Transverse colon (tissue), 4 donors: ENCODE data around the gene AFTPH. TPM values are rescaled to one million over a fixed set of nuclear protein-coding genes. Genes with fewer than 3 reads are reported as not detected.

Experiments
- DNase-seq: peaks from one replicate; pipeline ENCODE4 v3.0.0-alpha.2; 2019
- H3K27ac ChIP-seq, 4 donors: fragments of 200-600 bp; sonication (generic); 2 replicates each; pipeline ENCODE4 v1.5.1; 2016 to 2018; ENCODE audit warnings: inconsistent platforms in 4 of 4
- H3K27me3 ChIP-seq: fragments of 200-600 bp; sonication (generic); 2 replicates; pipeline ENCODE4 v1.5.1; 2017; ENCODE audit warnings: inconsistent platforms
- H3K36me3 ChIP-seq, 4 donors: fragments of 200-600 bp; sonication (generic); 2 replicates each; pipeline ENCODE4 v1.5.1; 2017 to 2019; ENCODE audit warnings: inconsistent platforms in 4 of 4
- H3K4me1 ChIP-seq, 4 donors: fragments of 200-600 bp; sonication (generic); 2 replicates each; pipeline ENCODE4 v1.5.1; 2017 to 2020; ENCODE audit warnings: inconsistent platforms in 4 of 4
- H3K4me3 ChIP-seq, 4 donors: fragments of 200-600 bp; sonication (generic); 1 replicate in 1 of 4; 2 replicates in 3 of 4; pipeline versions ENCODE4 v1.5.1 to v1.6.1; 2017 to 2019; ENCODE audit warnings: inconsistent platforms in 4 of 4
- H3K9me3 ChIP-seq, 2 donors: fragments of 200-600 bp; sonication (generic); 2 replicates each; pipeline ENCODE4 v1.5.1; 2017 to 2019; ENCODE audit warnings: inconsistent platforms in 2 of 2
- EP300 ChIP-seq: sonication (generic); formaldehyde crosslinking; IDR thresholded peaks from one replicate; pipeline ENCODE4 v1.6.1; 2017; ENCODE audit warnings: antibody characterized with exemption, low read depth
- POLR2A ChIP-seq: fragments of 450-650 bp; IDR thresholded peaks from one replicate; pipeline ENCODE4 v1.6.1; 2016; ENCODE audit warnings: antibody characterized with exemption, mild to moderate bottlenecking, moderate library complexity
- POLR2AphosphoS5 ChIP-seq, 3 donors: sonication (generic); formaldehyde crosslinking; IDR thresholded peaks; one replicate each; pipeline ENCODE4 v1.6.1; 2016; ENCODE audit warnings: antibody characterized with exemption in 3 of 3
- WGBS, 2 donors: methylation state at CpG; one replicate each; pipeline ENCODE4 v1.1.5; 2018; ENCODE audit warnings: low coverage in 1 of 2; 5-methylcytosine and 5-hydroxymethylcytosine counted together
- in situ Hi-C, 4 donors: fragments of 200-750 bp; cut with MboI; loops; one replicate each; pipeline versions ENCODE4 v1.15.0 to v1.15.1; 2017; ENCODE audit warnings: low sequenced_read_pairs in 3 of 4, low pct_ligation_motif_present in 1 of 4, low pct_unique_long_range_greater_than_20kb in 1 of 4
- intact Hi-C: fragments of 100-400 bp; cut with DNase I; formaldehyde crosslinking; loops from one replicate; pipeline ENCODE4 v1.15.1; 2023; ENCODE audit warnings: low total_unique reads
- small RNA-seq, 4 donors: library from RNA; depleted of rRNA; stranded (forward); fragments of <200 nt; gene quantifications; one replicate each; pipeline ENCODE3, GENCODE V24; 2016
- total RNA-seq, 4 donors: library from RNA; depleted of rRNA; stranded (reverse); fragments of >200 nt; gene quantifications; one replicate each; pipeline ENCODE4 v1.1.0, GENCODE V29; 2016
- TF ChIP-seq, protein P1 (sequence below), 5 experiments: fragments of 200-600 bp in 3 of 5; fragments of 450-650 bp in 2 of 5; sonication (generic) in 3 of 5; IDR thresholded peaks; 1 replicate in 2 of 5; 2 replicates in 3 of 5; pipeline ENCODE4 v1.5.1; 2016 to 2017; ENCODE audit warnings: antibody characterized with exemption in 5 of 5, inconsistent platforms in 3 of 5, mild to moderate bottlenecking in 2 of 5, moderate library complexity in 1 of 5

Gene AFTPH
- total RNA-seq, 4 donors from 2014 or later: 42.3 to 123 (median 70.2) TPM

DNA sequence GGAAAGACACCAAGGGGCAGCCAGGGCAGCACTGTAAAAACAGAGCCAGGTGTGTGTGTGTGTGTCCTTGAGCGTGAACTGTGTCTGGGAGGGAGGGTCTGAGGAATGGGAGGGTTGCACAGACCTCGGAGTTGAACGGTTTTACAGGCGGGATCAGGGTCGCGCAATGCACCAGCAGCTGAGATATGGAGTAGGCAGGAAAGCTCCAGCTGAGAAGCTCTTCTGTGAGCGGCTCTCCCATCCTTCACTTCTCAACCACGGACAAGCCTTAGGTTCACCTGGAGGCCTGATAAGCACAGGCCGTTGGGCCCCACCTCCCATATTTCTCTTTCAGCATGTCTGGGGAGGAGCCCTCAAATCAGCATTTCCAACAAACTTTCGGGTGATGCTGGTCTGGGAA is 117.5 kb downstream of the AFTPH start:
- Histone ChIP-seq H3K9me3 (no peaks in the 10 kb centered on the region), H3K36me3 (no peaks in the 10 kb centered on the region), H3K4me1 (peaks cover 10 to 69% (median 28%) of the 10 kb centered on the region in 4 donors), H3K27ac (no peak overlapping the region), H3K27me3 (no peaks in the 10 kb centered on the region), H3K4me3 (no peak overlapping the region)
- TF ChIP-seq EP300: no peak
- no peak for TF ChIP-seq POLR2A
- TF ChIP-seq, protein P1, sequence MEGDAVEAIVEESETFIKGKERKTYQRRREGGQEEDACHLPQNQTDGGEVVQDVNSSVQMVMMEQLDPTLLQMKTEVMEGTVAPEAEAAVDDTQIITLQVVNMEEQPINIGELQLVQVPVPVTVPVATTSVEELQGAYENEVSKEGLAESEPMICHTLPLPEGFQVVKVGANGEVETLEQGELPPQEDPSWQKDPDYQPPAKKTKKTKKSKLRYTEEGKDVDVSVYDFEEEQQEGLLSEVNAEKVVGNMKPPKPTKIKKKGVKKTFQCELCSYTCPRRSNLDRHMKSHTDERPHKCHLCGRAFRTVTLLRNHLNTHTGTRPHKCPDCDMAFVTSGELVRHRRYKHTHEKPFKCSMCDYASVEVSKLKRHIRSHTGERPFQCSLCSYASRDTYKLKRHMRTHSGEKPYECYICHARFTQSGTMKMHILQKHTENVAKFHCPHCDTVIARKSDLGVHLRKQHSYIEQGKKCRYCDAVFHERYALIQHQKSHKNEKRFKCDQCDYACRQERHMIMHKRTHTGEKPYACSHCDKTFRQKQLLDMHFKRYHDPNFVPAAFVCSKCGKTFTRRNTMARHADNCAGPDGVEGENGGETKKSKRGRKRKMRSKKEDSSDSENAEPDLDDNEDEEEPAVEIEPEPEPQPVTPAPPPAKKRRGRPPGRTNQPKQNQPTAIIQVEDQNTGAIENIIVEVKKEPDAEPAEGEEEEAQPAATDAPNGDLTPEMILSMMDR (IDR thresholded peaks at IDR 0.05): no peak
- no peak for TF ChIP-seq POLR2AphosphoS5 (IDR thresholded peaks at IDR 0.05)
- no peak for DNase-seq
- in situ Hi-C loops (loop anchor here in 1 of 4 donors (10.0 to 25.0 kb wide), 2 partner anchors 223 to 396 kb away; no protein-coding TSS in a partner anchor), intact Hi-C loops (loop anchor here (5.0 kb wide), 1 partner anchor 126 kb away; no protein-coding TSS in a partner anchor)
- WGBS, 2 donors: 75 to 82% methylated on average over 4 to 10 of the region's 10 CpGs

Small RNA genes lying within 50 kb of the gene (small RNA-seq; reads per million reads assigned to genes)
- gene RNU6-100P: 0 reads per million in 4 donors

Other genes starting within 250 kb of the AFTPH start
- gene LGALSL, start 70.2 kb upstream of the AFTPH start, total RNA-seq: 10 to 100 TPM; 13.1 to 30.7 (median 18.1) TPM
- gene SERTAD2, start 129.6 kb downstream of the AFTPH start, total RNA-seq: 10 to 100 TPM in 3 of 4 donors, 1 to 10 TPM in 1; 5.4 to 22.1 (median 13.2) TPM